ENCODE results near the gene PPP2R3A.
"Not testable (repeated sequence)": the region's sequence is repeated elsewhere in the genome, so short reads cannot be mapped to it uniquely, and the experiment has no call there.

Gene PPP2R3A

DNA sequence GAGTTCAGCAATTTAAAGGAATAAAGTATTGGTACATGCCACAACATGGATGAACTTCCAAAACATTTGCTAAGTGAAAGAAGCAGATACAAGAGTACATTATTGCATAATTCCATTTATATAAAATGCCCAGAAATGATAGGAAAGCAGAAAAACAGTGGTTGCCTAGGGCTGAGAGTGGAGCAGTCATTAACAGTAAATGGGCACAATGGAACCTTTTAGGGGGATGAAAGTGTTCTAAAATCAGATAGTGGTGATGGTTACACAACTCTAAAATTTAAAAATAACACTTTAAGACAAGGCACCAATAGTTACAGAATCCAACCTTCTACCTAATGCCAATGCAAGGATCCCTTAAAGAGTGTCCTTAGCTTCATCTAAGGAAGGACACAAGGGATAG is 196.0 kb downstream of the PPP2R3A start:
- in situ Hi-C loops (cut with HindIII; ENCODE audit: low sequenced_read_pairs) = no loop called here
- TF ChIP-seq CTCF (IDR thresholded peaks at IDR 0.05; ENCODE audit: low read depth, low read length) = no peak
- H3K4me3 ChIP-seq (ENCODE audit: low read depth, low read length) = no peak overlapping the region
- DNase-seq (ENCODE audit: low read depth, low spot score) = no peak

- DNase-seq (ENCODE audit: low read depth, low spot score) = no peak
- in situ Hi-C loops (cut with HindIII; ENCODE audit: low sequenced_read_pairs) = no loop called here
- TF ChIP-seq CTCF (IDR thresholded peaks at IDR 0.05; ENCODE audit: low read depth, low read length) = no peak
- no peak overlapping the region for H3K4me3 ChIP-seq (ENCODE audit: low read depth, low read length)
Observed at GRCh38 chr3:136162322-136162721, 196.8 kb downstream of the PPP2R3A start.

GRCh38 chr3:136163607-136164006 is 198.1 kb downstream of the PPP2R3A start:
- H3K4me3 ChIP-seq (ENCODE audit: low read depth, low read length); in situ Hi-C loops (cut with HindIII; ENCODE audit: low sequenced_read_pairs); DNase-seq (ENCODE audit: low read depth, low spot score): not testable (repeated sequence)

DNA sequence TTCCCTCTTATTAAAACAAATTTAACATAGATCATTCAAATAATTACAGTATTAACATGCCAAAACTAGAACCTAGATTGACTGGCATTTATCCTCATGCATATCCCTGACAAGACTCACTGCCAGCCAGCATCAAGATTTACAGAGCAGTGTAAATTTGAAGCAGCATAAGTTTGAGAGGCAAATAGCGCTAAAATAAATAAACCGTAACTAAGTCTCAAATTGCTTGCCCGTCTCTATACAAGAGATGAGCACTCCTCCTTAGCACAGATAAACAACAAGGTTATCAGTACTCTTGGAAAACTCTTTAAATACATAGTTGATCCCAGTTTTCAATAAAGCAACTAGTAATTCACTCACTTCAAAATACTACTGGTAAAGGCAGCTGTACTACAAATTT is 201.0 kb downstream of the PPP2R3A start:
- TF ChIP-seq CTCF (IDR thresholded peaks at IDR 0.05; ENCODE audit: low read depth, low read length) = no peak
- in situ Hi-C loops (cut with HindIII; ENCODE audit: low sequenced_read_pairs) = no loop called here
- no peak overlapping the region for H3K4me3 ChIP-seq (ENCODE audit: low read depth, low read length)
- DNase-seq (ENCODE audit: low read depth, low spot score) = no peak

- in situ Hi-C loops (cut with HindIII; ENCODE audit: low sequenced_read_pairs); H3K4me3 ChIP-seq (ENCODE audit: low read depth, low read length); DNase-seq (ENCODE audit: low read depth, low spot score): not testable (repeated sequence)
Observed at GRCh38 chr3:136168236-136168635, 202.7 kb downstream of the PPP2R3A start.

DNA sequence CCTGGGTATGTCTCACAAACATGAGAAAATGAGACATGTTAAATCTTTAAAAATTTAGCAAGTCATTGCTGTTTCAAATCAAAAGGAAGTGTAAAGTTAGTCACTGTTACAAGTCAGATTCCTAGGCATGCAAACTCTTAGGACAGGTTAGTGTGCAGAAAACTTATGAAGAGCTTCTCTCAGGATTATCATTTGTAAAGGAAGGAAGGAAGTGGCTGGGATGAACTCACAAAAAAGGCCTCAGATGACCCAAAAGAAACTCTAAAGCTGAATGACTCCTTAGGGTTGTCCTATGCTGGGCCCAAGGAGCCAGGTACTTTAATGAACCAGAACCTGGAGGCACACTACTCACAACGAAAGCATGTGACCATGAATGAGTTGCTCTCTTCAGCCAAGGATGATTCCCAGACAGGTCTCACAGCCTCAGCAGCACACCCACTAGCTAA is 205.6 kb downstream of the PPP2R3A start:
- H3K4me3 ChIP-seq (ENCODE audit: low read depth, low read length) = no peak overlapping the region

DNA sequence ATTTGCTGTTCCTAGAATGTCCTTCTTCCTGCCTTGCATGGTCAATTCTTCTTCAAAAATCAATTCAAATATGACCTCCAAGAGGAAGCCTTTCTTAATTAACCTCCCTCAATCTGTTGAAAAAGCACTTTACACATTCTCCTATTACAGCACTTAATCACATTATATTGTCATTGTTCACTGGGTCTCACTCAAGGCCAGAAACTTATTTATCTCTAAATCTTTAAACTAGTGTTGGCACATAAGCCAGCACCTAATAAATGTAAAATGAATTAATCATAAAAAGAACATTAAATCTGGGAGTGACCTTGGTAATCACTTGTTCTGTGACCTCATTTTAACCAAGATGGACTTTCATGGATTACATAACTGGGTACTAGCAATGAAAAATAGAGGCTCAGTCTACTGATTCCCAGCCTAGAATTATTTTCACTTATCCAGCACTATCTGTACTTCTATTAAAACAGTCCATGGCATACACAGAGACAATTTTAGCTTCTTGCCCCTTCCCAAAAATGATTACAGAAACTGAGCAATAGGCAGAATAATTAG is 208.5 kb downstream of the PPP2R3A start:
- no peak for TF ChIP-seq CTCF (IDR thresholded peaks at IDR 0.05; ENCODE audit: low read depth, low read length)
- no peak overlapping the region for H3K4me3 ChIP-seq (ENCODE audit: low read depth, low read length)
- DNase-seq (ENCODE audit: low read depth, low spot score) = no peak
- in situ Hi-C loops (cut with HindIII; ENCODE audit: low sequenced_read_pairs) = no loop called here

More for the DNA sequence above, 205.6 kb downstream of the PPP2R3A start:
- in situ Hi-C loops (cut with HindIII; ENCODE audit: low sequenced_read_pairs) = no loop called here
- no peak for TF ChIP-seq CTCF (IDR thresholded peaks at IDR 0.05; ENCODE audit: low read depth, low read length)
- DNase-seq (ENCODE audit: low read depth, low spot score) = no peak

DNA sequence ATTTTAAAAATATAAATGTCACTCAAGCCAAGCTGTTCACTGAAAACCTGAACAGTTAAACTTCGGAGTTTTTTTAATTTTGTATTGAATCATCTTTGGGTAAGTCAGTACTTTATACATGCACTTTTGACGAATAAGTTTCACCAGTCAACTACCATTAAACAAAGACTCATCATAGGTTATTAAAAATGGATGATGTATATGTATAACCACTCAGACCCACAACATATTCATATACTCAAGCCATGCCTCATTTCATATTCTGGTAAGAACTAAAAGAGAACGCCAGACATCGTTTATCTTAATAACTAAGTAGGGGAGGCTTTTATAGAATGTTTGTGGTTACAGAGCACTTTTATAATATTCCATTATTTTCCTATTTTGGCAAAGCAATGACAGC is 212.3 kb downstream of the PPP2R3A start:
- no peak for TF ChIP-seq CTCF (IDR thresholded peaks at IDR 0.05; ENCODE audit: low read depth, low read length)
- in situ Hi-C loops (cut with HindIII; ENCODE audit: low sequenced_read_pairs) = no loop called here
- no peak overlapping the region for H3K4me3 ChIP-seq (ENCODE audit: low read depth, low read length)
- DNase-seq (ENCODE audit: low read depth, low spot score) = no peak
